ENCODE results near the gene CDH4.

The CDH4 gene

GRCh38 chr20:61807471-61808160, 555.6 kb downstream of the CDH4 start:
- no peak for DNase-seq (ENCODE audit: low spot score)
- ChIA-PET CTCF (interaction anchor here (0.6 kb wide), 3 partner anchors 19 to 658 kb away, joined by 3 to 4 read pairs (median 3); no protein-coding TSS in a partner anchor), POLR2A (ENCODE audit: low non-redundant PET) (no interaction called here)
- no peak overlapping the region for H3K27ac ChIP-seq
- TF ChIP-seq, protein P1, sequence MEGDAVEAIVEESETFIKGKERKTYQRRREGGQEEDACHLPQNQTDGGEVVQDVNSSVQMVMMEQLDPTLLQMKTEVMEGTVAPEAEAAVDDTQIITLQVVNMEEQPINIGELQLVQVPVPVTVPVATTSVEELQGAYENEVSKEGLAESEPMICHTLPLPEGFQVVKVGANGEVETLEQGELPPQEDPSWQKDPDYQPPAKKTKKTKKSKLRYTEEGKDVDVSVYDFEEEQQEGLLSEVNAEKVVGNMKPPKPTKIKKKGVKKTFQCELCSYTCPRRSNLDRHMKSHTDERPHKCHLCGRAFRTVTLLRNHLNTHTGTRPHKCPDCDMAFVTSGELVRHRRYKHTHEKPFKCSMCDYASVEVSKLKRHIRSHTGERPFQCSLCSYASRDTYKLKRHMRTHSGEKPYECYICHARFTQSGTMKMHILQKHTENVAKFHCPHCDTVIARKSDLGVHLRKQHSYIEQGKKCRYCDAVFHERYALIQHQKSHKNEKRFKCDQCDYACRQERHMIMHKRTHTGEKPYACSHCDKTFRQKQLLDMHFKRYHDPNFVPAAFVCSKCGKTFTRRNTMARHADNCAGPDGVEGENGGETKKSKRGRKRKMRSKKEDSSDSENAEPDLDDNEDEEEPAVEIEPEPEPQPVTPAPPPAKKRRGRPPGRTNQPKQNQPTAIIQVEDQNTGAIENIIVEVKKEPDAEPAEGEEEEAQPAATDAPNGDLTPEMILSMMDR (conservative IDR thresholded peaks at IDR 0.05; ENCODE audit: low read depth) = no peak

- ChIA-PET POLR2A (ENCODE audit: low non-redundant PET) (no interaction called here), CTCF (no interaction called here)
- TF ChIP-seq, protein P1 (conservative IDR thresholded peaks at IDR 0.05; ENCODE audit: low read depth) = no peak
- H3K27ac ChIP-seq = no peak overlapping the region
- DNase-seq (ENCODE audit: low spot score) = no peak
Measured at GRCh38 chr20:61808447-61808846, 556.4 kb downstream of the CDH4 start.

- TF ChIP-seq, protein P1 (conservative IDR thresholded peaks at IDR 0.05; ENCODE audit: low read depth) = no peak
- DNase-seq (ENCODE audit: low spot score) = no peak
- ChIA-PET POLR2A (ENCODE audit: low non-redundant PET) (no interaction called here), CTCF (no interaction called here)
- H3K27ac ChIP-seq = no peak overlapping the region
Measured at GRCh38 chr20:61809006-61809770, 557.1 kb downstream of the CDH4 start.

DNA sequence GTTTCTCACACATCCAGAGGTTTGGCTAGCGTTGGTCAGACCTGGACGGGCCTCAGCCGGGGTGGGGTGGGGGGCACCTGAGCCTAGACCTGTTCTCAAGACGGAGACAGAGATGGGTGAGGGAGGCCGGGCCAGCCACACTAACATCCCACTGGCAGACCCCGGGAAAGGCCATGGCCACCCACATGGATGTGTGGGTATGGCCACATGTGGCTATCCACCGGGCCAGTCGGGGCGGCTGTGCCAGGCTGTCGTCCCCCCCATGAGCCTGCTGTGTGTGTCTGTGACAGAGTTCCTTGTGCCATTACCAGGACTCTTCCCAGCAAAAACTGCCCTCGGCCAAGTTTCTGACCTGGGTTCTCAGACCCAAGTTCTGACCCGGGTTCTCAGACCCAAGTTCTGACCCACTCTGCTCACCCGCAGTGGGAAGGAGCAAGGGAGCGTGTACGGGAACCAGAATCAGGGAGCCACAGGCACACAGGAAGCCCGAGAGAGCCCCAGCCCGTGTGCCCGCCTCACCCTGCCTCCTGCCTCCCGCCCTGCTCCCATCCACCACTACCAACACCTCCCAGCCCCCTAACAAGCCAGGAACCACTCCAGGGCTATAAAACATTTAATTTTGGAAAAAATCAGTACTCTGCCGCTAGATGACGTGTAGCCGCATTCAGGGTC, 558.1 kb downstream of the CDH4 start:
- TF ChIP-seq, protein P1 (conservative IDR thresholded peaks at IDR 0.05; ENCODE audit: low read depth) = no peak
- H3K27ac ChIP-seq = no peak overlapping the region
- ChIA-PET CTCF (no interaction called here), POLR2A (ENCODE audit: low non-redundant PET) (no interaction called here)
- no peak for DNase-seq (ENCODE audit: low spot score)

DNA sequence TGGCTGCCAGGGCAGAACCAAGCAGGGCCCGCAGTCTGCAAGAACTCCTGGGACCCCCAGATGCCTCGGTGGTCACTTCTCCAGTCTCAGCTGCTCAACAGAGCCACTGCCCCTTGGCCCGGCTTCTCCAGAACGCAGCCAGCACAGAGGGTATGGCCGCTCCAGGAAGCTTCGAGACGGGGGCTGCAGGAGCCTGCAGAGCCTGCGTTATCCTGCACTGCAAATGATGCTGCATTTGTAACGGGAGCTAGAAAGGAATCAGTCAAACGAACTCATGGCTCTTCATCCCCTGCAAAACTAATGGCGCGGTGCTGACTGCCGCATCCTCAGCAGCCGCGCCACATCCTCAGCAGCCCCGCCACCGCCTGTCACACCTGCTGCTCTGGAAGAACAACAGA, 558.7 kb downstream of the CDH4 start:
- CTCF ChIA-PET = interaction anchor here (0.6 kb wide), 1 partner anchor 85 kb away, joined by 5 read pairs; no protein-coding TSS in a partner anchor

DNA sequence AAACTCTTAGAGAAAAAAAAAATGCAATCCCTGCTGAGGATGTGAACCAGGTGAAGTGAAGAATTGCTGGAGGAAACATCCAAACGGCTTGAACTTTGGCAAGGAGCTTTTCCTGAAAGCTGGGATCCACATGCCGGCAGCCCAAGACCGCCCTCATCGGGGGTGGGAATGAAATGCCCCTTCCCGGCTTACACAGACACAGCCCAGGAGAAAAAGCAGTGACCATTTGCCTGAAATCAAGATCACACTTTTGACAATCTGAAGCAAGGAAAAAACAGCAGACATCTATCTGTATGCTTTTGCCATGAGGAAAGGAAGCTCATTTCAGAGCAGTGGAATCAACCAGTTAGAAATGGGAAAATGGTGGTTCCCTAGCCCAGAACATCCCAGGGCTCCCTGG, 559.1 kb downstream of the CDH4 start:
- no peak overlapping the region for H3K27ac ChIP-seq
- POLR2A ChIA-PET (ENCODE audit: low non-redundant PET) = interaction anchor here (0.6 kb wide), 1 partner anchor 22 kb away, joined by 4 read pairs; no protein-coding TSS in a partner anchor
- TF ChIP-seq, protein P1 (conservative IDR thresholded peaks at IDR 0.05; ENCODE audit: low read depth) = no peak
- CTCF ChIA-PET = interaction anchor here (0.6 kb wide), 2 partner anchors 85 to 223 kb away, joined by 5 to 8 read pairs; no protein-coding TSS in a partner anchor
- no peak for DNase-seq (ENCODE audit: low spot score)

More for the DNA sequence above, 558.7 kb downstream of the CDH4 start:
- H3K27ac ChIP-seq = no peak overlapping the region
- POLR2A ChIA-PET (ENCODE audit: low non-redundant PET) = no interaction called here
- no peak for DNase-seq (ENCODE audit: low spot score)
- TF ChIP-seq, protein P1 (conservative IDR thresholded peaks at IDR 0.05; ENCODE audit: low read depth) = no peak
